GM23248 (cell line): ENCODE measurements around the gene PTGES.

Experiments used
- EZH2 ChIP-seq: fragments of 200-600 bp; sonication (generic); IDR thresholded peaks from 2 replicates; pipeline ENCODE4 v1.6.1; 2018; ENCODE audit warnings: antibody characterized with exemption, mild to moderate bottlenecking; ENCODE audit not compliant: insufficient read depth, poor library complexity, severe bottlenecking
- EZH2phosphoT487 ChIP-seq: fragments of 200-600 bp; sonication (generic); IDR thresholded peaks from 2 replicates; pipeline ENCODE4 v1.6.1; 2018; ENCODE audit warnings: antibody characterized with exemption, moderate library complexity, mild to moderate bottlenecking, low read depth; ENCODE audit not compliant: insufficient read depth

DNA sequence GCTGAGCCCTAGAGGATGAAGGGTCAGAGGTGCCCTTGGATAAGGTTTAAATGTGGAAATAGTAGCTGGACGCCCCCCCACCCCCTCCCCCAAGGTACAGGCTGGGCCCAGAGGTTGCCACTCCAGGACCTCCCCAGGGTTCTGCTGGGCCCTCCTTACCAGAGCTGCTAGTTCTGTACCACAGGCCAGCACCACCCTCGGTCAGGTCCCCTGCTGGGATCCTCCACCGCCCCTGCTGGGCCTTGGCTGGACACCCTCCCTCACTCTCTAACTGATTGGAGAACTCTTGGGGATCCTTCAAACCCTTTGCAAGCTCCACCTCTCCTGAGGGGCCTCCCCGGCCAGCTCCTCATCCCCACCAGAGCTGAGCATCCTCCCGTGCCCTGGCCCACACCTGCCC lies 34.9 kb downstream of the PTGES start:
- TF ChIP-seq EZH2 (no peak), EZH2phosphoT487 (no peak)
